H1 (cell line): ENCODE data around the gene TFF3. TPM values are rescaled to one million over a fixed set of nuclear protein-coding genes. Genes with fewer than 3 reads are reported as not detected.

Experiments used
- BACH1 ChIP-seq: IDR thresholded peaks from 2 replicates; pipeline ENCODE4 v1.6.1; 2012; ENCODE audit warnings: low read length, improper control_type of control experiment
- FOSL1 ChIP-seq: IDR thresholded peaks from 2 replicates; pipeline ENCODE4 v1.6.1; 2011; ENCODE audit warnings: mild to moderate bottlenecking, low read depth, low read length, moderate library complexity; ENCODE audit not compliant: insufficient read depth
- KDM4A ChIP-seq: IDR thresholded peaks from one replicate; pipeline ENCODE4 v1.7.1; 2012; ENCODE audit warnings: low read depth, mild to moderate bottlenecking, moderate library complexity, low read length, inconsistent platforms; ENCODE audit not compliant: severe bottlenecking
- POLR2A ChIP-seq, 2 experiments: IDR thresholded peaks; 1 replicate in 1 of 2; 2 replicates in 1 of 2; pipeline ENCODE4 v1.6.1; 2011; ENCODE audit warnings: low read depth in 2 of 2, low read length in 2 of 2, mild to moderate bottlenecking in 2 of 2; ENCODE audit errors: control extremely low read depth in 1 of 2
- polyA plus RNA-seq, 7 experiments: library from polyadenylated mRNA; depleted of rRNA in 3 of 7; stranded (reverse) in 5 of 7; unstranded in 2 of 7; fragments of >200 nt in 5 of 7; fragments of 200-250 nt in 2 of 7; gene quantifications; 1 replicate in 5 of 7; 2 replicates in 1 of 7; 4 replicates in 1 of 7; pipeline versions ENCODE4 v1.2.1 to v1.2.3, GENCODE V29; 2011 to 2013; ENCODE audit warnings: missing spikeins in 2 of 7, mixed read lengths in 2 of 7
- total RNA-seq: library from RNA; stranded (reverse); fragmentation: NEBNext Ultra II Directional; extraction: Animal tissue kit (Norgen Biotek cat#: 25700); gene quantifications from 2 replicates; pipeline ENCODE4 v1.2.1, GENCODE V29; 2021
- TF ChIP-seq, protein P1 (sequence below), 3 experiments: IDR thresholded peaks; 1 replicate in 2 of 3; 2 replicates in 1 of 3; pipeline versions ENCODE4 v1.5.1 to v1.6.1; 2011; ENCODE audit warnings: low read length in 3 of 3, mild to moderate bottlenecking in 3 of 3, inconsistent platforms in 2 of 3, low read depth in 1 of 3, moderate library complexity in 1 of 3; ENCODE audit not compliant: insufficient read depth in 1 of 3; ENCODE audit errors: control extremely low read depth in 1 of 3

Gene TFF3
- total and polyA plus RNA-seq, 2 of the 8 experiments (the other 6 are each of a cell fraction or from before 2014, with no cell fraction given) = 1.7 to 6.7 TPM

DNA sequence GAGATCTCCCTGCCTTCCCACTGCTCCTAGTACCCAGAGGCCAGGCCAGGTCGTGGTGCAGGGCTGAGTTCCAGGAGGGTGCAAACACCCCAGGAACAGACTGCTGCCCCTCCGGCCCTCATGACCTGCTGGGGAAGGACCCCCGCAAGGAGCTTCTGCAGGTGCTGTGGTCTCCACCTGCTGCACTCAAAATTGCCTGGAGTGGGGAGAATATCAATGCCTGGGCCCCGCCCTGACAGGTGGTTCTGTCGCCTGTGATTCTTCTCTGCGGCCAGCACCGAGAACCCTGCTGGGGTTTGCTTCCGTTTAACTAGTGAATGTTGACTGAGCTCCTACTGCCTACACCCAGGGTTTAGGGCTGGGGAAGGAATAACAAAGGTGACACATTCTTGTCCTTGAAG lies 2.1 kb upstream of the TFF3 start (continued):
- TF ChIP-seq KDM4A (no peak), POLR2A (IDR thresholded peaks at IDR 0.05; ENCODE audit: control extremely low read depth in 1 of 2, low read depth in 2 of 2, low read length in 2 of 2) (no peak), FOSL1 (no peak), BACH1 (no peak)
- TF ChIP-seq, protein P1, sequence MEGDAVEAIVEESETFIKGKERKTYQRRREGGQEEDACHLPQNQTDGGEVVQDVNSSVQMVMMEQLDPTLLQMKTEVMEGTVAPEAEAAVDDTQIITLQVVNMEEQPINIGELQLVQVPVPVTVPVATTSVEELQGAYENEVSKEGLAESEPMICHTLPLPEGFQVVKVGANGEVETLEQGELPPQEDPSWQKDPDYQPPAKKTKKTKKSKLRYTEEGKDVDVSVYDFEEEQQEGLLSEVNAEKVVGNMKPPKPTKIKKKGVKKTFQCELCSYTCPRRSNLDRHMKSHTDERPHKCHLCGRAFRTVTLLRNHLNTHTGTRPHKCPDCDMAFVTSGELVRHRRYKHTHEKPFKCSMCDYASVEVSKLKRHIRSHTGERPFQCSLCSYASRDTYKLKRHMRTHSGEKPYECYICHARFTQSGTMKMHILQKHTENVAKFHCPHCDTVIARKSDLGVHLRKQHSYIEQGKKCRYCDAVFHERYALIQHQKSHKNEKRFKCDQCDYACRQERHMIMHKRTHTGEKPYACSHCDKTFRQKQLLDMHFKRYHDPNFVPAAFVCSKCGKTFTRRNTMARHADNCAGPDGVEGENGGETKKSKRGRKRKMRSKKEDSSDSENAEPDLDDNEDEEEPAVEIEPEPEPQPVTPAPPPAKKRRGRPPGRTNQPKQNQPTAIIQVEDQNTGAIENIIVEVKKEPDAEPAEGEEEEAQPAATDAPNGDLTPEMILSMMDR (IDR thresholded peaks at IDR 0.05; ENCODE audit: control extremely low read depth in 1 of 3, insufficient read depth in 1 of 3, low read depth in 1 of 3, low read length in 3 of 3) = no peak
